Smooth muscle cell (in vitro differentiated cells): ENCODE measurements around the gene SLC38A7. TPM values are rescaled to one million over a fixed set of nuclear protein-coding genes. Genes with fewer than 3 reads are reported as not detected.
"Not testable (repeated sequence)": the region's sequence is repeated elsewhere in the genome, so short reads cannot be mapped to it uniquely, and the experiment has no call there.

Experiments used
- DNase-seq: peaks from one replicate; lab custom pipeline; 2025; ENCODE audit not compliant: unreplicated experiment; lab: John Stamatoyannopoulos, UW
- H2AFZ ChIP-seq: fragments of 200-600 bp; sonication (generic); 2 replicates; pipeline ENCODE4 v1.6.0; 2016; ENCODE audit warnings: antibody characterized with exemption, low read depth, mild to moderate bottlenecking
- H3F3A ChIP-seq: fragments of 200-600 bp; sonication (generic); 2 replicates; pipeline ENCODE4 v1.6.0; 2017; ENCODE audit warnings: antibody characterized with exemption, low read depth
- H3K27ac ChIP-seq: fragments of 200-600 bp; sonication (generic); 2 replicates; pipeline ENCODE4 v1.5.1; 2016; ENCODE audit warnings: low read depth, mild to moderate bottlenecking
- H3K27me3 ChIP-seq: fragments of 200-600 bp; sonication (generic); 2 replicates; pipeline ENCODE4 v1.6.1; 2016; ENCODE audit warnings: low read depth, mild to moderate bottlenecking
- H3K36me3 ChIP-seq: fragments of 200-600 bp; sonication (generic); 2 replicates; pipeline ENCODE4 v1.5.1; 2016; ENCODE audit warnings: low read depth
- H3K4me1 ChIP-seq: fragments of 200-600 bp; sonication (generic); 2 replicates; pipeline ENCODE4 v1.5.1; 2016; ENCODE audit warnings: low read depth
- H3K4me2 ChIP-seq: fragments of 200-600 bp; sonication (generic); 2 replicates; pipeline ENCODE4 v1.6.0; 2016; ENCODE audit warnings: mild to moderate bottlenecking
- H3K4me3 ChIP-seq: fragments of 200-600 bp; sonication (generic); 2 replicates; pipeline ENCODE4 v1.5.1; 2016; ENCODE audit warnings: mild to moderate bottlenecking
- H3K79me2 ChIP-seq: fragments of 200-600 bp; sonication (generic); 2 replicates; pipeline ENCODE4 v1.6.0; 2016; ENCODE audit warnings: low read depth, mild to moderate bottlenecking
- H3K9ac ChIP-seq: fragments of 200-600 bp; sonication (generic); 2 replicates; pipeline ENCODE4 v1.6.0; 2016; ENCODE audit warnings: low read depth
- H3K9me3 ChIP-seq: fragments of 200-600 bp; sonication (generic); replicated peaks from 2 replicates; pipeline ENCODE4 v1.5.1; 2016; ENCODE audit warnings: low read depth
- H4K20me1 ChIP-seq: fragments of 200-600 bp; sonication (generic); 2 replicates; pipeline ENCODE4 v1.6.0; 2016; ENCODE audit warnings: low read depth
- WGBS: methylation state at CpG from one replicate; pipeline ENCODE4 v1.1.7; 2016; ENCODE audit warnings: low lambda C conversion rate; 5-methylcytosine and 5-hydroxymethylcytosine counted together
- polyA plus RNA-seq: library from polyadenylated mRNA; unstranded; fragments of >200 nt; fragmentation: Nextera tagmentation; extraction: Ambion mirVana; gene quantifications from 2 replicates; pipeline ENCODE4 v1.2.1, GENCODE V29; 2016
- total RNA-seq: library from RNA; depleted of rRNA; stranded (reverse); fragments of >200 nt; gene quantifications from 2 replicates; pipeline ENCODE4 v1.2.3, GENCODE V29; 2014
- TF ChIP-seq, protein P1 (sequence below): fragments of 200-600 bp; sonication (generic); IDR thresholded peaks from 2 replicates; pipeline ENCODE4 v1.5.1; 2017; ENCODE audit warnings: borderline replicate concordance, mild to moderate bottlenecking, antibody characterized with exemption; ENCODE audit not compliant: insufficient read depth, poor library complexity, severe bottlenecking

Gene SLC38A7
- total and polyA plus RNA-seq, 2 experiments from 2014 or later = 9.8 to 15.9 TPM

DNA sequence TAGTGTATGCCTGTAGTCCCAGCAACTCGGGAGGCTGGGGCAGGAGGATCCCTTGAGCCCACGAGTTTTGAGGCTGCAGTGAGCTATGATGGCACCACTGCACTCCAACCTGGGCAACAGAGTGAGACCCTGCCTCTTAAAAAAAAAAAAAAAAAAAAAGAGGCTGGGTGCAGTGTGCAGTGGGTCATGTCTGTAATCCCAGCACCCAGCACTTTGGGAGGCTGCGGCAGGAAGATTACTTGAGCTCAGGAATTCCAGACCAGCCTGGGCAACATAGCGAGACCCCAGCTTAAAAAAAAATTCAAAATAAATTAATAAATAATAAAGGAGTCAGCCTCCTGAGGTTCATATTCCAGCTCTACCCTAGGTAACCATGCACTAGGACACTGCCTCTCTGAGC is 45.3 kb downstream of the SLC38A7 start:
- H4K20me1 ChIP-seq = no peaks in the 10 kb centered on the region
- H3K4me1 ChIP-seq = no peaks in the 10 kb centered on the region
- no peak overlapping the region for H3K27ac ChIP-seq
- H3K9me3 ChIP-seq = no peaks in the 10 kb centered on the region
- H3K9ac ChIP-seq = no peak overlapping the region
- H3K4me3 ChIP-seq = no peak overlapping the region
- no peaks in the 10 kb centered on the region for H3K36me3 ChIP-seq
- no peak overlapping the region for H2AFZ ChIP-seq
- 83% methylated on average over 4 of the region's 4 CpGs for WGBS
- no peak for DNase-seq
- no peaks in the 10 kb centered on the region for H3K79me2 ChIP-seq
- no peaks in the 10 kb centered on the region for H3K27me3 ChIP-seq
- H3F3A ChIP-seq = peaks cover 7% of the 10 kb centered on the region
- no peak overlapping the region for H3K4me2 ChIP-seq
- TF ChIP-seq, protein P1, sequence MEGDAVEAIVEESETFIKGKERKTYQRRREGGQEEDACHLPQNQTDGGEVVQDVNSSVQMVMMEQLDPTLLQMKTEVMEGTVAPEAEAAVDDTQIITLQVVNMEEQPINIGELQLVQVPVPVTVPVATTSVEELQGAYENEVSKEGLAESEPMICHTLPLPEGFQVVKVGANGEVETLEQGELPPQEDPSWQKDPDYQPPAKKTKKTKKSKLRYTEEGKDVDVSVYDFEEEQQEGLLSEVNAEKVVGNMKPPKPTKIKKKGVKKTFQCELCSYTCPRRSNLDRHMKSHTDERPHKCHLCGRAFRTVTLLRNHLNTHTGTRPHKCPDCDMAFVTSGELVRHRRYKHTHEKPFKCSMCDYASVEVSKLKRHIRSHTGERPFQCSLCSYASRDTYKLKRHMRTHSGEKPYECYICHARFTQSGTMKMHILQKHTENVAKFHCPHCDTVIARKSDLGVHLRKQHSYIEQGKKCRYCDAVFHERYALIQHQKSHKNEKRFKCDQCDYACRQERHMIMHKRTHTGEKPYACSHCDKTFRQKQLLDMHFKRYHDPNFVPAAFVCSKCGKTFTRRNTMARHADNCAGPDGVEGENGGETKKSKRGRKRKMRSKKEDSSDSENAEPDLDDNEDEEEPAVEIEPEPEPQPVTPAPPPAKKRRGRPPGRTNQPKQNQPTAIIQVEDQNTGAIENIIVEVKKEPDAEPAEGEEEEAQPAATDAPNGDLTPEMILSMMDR = no peak

DNA sequence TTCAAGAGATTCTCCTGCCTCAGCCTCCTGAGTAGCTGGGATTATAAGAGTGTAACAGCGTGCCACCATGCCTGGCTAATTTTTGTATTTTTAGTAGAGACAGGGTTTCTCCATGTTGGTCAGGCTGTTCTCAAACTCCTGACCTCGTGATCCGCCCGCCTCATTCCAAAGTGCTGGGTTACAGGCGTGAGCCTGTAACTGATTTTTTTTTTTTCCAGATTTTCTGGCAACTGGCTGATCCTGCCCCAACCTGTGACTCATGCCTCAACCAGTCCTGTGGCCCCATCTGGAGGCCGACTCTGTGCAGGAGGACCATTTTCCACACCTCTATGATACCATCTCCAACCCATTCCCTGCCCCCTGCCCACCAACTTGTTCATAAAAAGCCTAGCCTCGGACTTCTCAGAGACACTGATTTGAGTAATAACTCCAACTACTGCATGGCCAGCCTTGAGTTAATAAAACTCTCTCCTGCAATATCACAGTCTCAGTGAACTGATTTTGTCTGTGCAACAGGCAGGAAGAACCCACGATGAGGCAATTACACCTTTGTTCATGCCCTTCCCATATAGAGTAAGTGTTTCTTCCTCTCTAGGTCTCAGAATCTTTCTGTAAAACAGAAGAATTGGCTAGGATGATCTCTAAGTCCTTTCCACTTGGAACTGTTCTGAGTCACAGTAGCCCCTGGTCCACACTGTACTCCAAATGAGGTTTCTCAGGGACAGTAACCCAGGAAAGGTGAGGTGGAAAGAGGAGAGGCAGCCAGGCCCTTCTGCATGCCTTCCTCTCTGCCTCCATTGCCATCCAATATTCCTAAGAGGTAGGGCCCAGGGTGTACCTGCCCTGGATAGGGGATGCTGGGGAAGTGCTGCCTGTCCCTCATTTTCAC is 46.2 kb downstream of the SLC38A7 start:
- Histone ChIP-seq H3K27ac (peak overlapping the region; percentile 94), H4K20me1 (no peaks in the 10 kb centered on the region), H3K9me3 (no peaks in the 10 kb centered on the region), H3F3A (peaks cover 7% of the 10 kb centered on the region), H3K4me3 (no peak overlapping the region), H3K9ac (peak overlapping the region; percentile 80), H3K4me1 (no peaks in the 10 kb centered on the region), H3K27me3 (no peaks in the 10 kb centered on the region), H2AFZ (peak overlapping the region; percentile 42), H3K4me2 (peak overlapping the region; percentile 80), H3K79me2 (no peaks in the 10 kb centered on the region), H3K36me3 (no peaks in the 10 kb centered on the region)
- 14% methylated on average over 8 of the region's 8 CpGs for WGBS
- TF ChIP-seq, protein P1 = no peak
- DNase-seq = peak; percentile 19

- H3F3A ChIP-seq, H3K36me3 ChIP-seq, H3K9ac ChIP-seq, H3K4me3 ChIP-seq, H3K4me1 ChIP-seq, H4K20me1 ChIP-seq, H3K27me3 ChIP-seq, H2AFZ ChIP-seq, H3K9me3 ChIP-seq, DNase-seq, H3K4me2 ChIP-seq, H3K79me2 ChIP-seq: not testable (repeated sequence)
- 98% methylated on average over 6 of the region's 6 CpGs for WGBS
- H3K27ac ChIP-seq = peak overlapping the region; percentile 94
Measured at GRCh38 chr16:58637021-58637420, 47.5 kb downstream of the SLC38A7 start.

DNA sequence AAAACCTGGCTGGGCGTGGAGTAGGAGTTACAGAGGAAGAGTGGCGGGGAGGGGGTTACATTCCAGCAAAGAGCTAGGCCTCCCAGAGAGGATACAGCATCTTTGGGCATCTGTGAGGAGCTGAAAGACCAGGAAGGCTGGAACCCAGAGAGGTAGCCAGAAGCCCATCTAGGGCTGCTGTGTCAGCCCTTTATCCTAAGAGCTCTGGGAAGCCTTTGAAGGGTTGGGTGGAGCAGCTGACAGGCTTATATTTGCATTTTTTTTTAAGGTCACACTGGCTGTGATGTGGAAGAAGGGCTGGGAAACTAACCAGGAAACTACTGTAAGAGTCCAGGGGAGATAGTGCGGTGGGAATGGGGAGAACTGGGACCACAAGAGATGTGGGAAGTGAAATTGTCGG is 48.1 kb downstream of the SLC38A7 start:
- no peak overlapping the region for H3K4me3 ChIP-seq
- no peak overlapping the region for H3K4me2 ChIP-seq
- 76% methylated on average over 4 of the region's 4 CpGs for WGBS
- H2AFZ ChIP-seq = no peak overlapping the region
- no peak for DNase-seq
- H3K79me2 ChIP-seq = no peaks in the 10 kb centered on the region
- no peaks in the 10 kb centered on the region for H3K4me1 ChIP-seq
- H3K27me3 ChIP-seq = no peaks in the 10 kb centered on the region
- H3K9ac ChIP-seq = no peak overlapping the region
- TF ChIP-seq, protein P1 = no peak
- H3F3A ChIP-seq = peaks cover 7% of the 10 kb centered on the region
- H3K36me3 ChIP-seq = no peaks in the 10 kb centered on the region
- no peaks in the 10 kb centered on the region for H3K9me3 ChIP-seq
- H4K20me1 ChIP-seq = no peaks in the 10 kb centered on the region
- H3K27ac ChIP-seq = no peak overlapping the region
